A549 (cell line): ENCODE data around the gene CD58.

Experiments used
- HDAC2 ChIP-seq: fragments of 200-600 bp; sonication (generic); IDR thresholded peaks from 2 replicates; pipeline ENCODE4 v1.6.1; 2016
- JUN ChIP-seq, 2 experiments: fragments of >200 bp; sonication (Bioruptor Twin); formaldehyde crosslinking; IDR thresholded peaks; 2 replicates in 1 of 2; 3 replicates in 1 of 2; pipeline ENCODE4 v1.6.1; 2016 to 2017
- POLR2A ChIP-seq: IDR thresholded peaks from 2 replicates; pipeline ENCODE4 v1.6.1; 2012; ENCODE audit warnings: mild to moderate bottlenecking, low read length
- POLR2AphosphoS2 ChIP-seq: conservative IDR thresholded peaks from 2 replicates; pipeline ENCODE4 v1.6.1; 2012; ENCODE audit warnings: low read length, improper control_type of control experiment, inconsistent platforms

DNA sequence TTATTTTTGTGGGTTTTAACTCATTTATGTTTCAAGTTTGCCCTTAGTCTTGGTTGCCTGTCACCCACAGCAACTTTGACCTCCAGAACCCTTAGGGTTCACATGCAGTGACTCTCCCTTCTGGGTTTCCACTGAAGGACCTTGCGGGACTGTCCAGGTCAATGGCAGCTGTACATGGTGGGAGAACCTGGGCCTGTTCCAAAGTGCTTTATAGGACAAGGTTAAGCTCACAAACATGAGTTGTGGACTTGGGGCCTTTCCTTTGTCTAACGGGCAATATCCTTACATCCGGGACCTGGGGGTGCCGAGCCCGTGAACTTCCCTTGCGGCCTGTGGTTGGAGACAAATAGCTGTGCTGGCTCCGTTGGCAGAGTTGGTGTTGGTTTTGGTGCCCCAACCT, 77.8 kb downstream of the CD58 start:
- TF ChIP-seq JUN (IDR thresholded peaks at IDR 0.05): no peak
- TF ChIP-seq POLR2AphosphoS2: no peak
- no peak for TF ChIP-seq HDAC2
- TF ChIP-seq POLR2A: no peak
